ENCODE data around the gene IL22RA2.

The IL22RA2 gene

DNA sequence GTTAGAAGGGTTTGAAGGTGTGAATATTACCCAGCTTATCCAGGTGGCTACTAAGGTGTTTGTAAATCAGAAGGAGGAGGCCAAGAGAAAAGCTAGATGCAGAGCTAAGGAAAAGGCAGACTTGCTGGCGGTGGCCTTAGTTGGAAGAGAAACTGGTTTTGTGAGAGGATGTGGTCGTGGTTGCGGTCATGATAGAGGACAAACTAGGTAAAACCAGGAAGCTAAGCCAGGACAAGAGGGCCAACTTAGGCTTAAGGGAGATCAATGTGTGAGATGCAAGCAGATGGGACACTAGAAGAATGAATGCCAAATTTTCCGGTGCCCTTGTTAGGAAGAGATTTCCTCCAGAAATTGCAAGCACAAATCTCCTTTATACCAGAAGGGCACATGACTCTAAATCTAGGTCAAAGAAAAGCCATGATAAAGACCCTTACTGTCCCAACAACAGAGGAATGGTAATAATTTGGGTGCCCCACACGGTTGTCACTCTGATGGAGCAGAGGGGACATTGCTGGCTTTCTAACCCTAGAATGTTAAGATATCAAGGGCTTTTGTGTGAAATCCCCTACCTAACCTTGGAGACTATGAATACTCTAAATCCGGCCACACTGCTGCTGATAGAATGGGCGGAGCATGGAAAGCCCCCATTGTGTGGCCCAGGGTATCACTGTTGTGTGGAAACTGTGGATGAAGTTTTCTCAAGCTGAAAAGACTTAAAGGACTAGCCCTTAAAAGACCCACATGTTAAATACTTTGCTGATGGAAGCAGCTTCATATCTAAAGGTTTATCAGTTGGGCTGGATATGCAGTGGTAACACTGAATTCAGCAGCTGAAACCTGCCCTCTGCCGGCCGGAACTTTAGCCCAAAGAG lies 7.8 kb downstream of the IL22RA2 start:
- peak; percentile 70 for DNase-seq

DNA sequence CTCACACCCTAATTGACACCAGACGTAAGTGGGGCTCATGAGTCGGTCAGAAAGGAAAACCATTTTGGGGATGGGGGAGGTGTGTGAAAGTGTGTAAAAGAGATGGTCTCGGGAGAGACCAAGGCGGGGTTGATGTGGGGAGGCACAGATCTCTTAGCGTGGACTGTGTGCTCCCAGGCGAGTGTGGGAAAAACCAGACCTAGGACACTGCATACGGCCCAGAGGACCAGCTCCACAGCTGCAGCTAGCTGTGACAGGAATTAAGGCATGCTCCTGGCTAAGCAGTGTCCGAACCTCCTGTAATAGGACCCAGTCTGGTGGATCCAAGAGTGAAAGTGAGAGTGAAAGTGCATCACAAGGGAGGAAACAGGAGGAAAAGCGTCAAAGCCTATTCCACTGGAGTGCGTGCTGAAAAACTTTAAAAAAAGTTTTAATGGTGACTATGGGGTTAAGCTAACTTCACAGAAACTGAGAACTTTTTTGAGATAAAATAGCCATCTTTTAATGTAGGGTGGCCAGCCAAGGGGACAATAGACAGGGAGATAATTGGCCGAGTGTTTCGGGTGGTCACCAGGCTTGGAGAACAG lies 9.6 kb downstream of the IL22RA2 start:
- no peak for DNase-seq

DNA sequence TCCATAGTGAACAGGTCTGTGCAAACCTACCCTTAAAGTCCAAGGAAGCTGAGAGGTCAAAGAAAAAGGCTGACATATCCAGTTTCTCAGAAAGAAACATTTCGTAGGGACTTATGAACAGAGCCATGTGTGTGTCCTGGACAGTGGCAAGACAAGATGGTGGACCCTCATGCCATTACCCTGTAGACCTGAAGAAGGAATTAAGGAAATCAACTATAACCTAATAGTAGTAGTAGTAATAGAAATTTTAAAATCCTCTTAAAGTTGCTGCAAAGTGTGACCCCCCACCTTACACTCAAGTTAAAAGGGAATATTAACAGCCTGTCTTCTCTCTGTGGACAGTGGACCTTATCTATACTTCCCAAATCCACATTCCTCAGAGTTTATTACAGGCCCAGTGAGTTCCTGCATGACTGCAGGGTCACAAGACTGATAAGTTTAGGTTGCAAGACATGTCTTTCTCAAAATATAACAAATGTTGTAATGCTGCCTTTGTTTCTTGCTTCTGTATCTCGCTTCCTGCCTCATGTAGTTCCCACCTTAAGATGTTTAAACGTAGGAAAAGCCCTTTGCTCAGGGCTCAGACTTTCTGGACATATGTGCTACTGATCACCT lies 10.6 kb downstream of the IL22RA2 start:
- no peak for DNase-seq

DNA sequence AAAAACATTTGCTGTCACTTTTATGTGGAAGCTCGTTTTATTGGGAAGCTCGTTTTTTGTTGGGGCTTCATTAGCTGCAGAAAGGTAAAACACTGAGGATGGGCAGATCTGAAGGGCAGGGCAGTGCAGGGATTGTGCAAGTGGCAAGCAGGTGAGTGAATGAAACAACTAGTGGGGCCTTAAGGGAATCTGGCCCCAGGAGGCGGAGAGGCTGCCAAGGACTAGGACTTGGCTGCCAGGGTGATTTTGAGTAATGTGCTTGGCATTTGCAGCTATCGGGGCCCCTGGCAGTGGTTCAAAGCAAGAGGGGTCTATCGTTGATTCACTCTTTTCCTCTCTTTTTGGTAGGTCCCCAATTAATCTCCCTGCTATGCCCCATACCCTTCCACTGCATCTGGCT lies 11.5 kb downstream of the IL22RA2 start:
- no peak for DNase-seq

DNA sequence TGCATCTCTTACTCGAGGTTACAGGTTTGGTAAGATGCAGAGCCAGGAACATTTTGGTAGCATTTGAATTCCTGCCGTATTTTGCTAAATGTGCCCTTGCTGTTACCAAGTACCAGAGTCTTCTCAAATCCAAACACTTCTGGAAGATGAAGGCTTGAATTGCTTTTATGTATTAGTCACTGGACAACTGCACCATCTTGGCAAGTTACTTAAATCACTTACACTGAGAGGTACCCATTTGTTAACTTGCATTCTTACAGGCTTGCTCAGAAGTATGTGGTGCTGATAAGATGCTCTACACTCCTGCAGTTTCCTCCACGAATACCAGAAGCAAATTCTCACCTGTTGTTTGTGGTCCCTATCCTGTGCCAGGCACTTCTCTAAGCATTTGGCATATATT lies 12.7 kb downstream of the IL22RA2 start:
- no peak for DNase-seq

DNA sequence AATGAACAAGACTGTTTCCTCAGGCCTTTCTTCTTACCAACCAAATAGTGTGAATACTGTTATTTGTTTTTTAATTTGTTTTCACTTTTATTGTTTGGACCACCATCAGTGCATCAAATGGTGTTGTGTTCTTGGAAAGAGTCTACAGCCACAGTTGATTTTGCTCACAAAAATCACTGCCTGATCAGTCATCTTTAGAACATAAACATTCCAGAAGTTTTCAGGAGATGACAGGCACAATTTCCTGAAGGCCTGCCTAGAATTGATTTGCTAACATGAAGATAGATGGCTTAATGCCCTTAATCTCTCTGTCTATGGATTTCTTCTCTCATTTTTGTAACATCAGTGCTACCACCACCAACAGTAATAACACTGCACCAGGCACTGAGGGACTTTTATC lies 13.5 kb downstream of the IL22RA2 start:
- no peak for DNase-seq

DNA sequence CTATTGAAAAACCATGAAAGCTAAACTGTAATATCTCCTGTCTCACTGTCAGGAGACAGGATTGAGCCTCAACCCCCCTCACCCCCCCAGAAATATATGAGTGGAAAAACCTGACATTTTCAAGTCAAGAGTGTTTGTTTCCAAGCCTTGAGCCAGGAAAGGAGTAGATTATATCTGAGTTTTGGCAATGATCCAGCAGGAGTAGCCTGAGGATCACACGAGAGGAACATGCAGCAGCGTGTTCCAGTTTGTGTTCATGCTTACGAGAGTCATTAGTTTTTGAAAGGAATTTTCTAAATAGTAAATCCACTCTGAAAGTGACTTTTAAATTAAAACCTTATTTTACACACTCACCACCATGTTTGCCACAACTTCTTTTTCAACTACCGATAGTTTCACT lies 15.8 kb downstream of the IL22RA2 start:
- DNase-seq = no peak

DNA sequence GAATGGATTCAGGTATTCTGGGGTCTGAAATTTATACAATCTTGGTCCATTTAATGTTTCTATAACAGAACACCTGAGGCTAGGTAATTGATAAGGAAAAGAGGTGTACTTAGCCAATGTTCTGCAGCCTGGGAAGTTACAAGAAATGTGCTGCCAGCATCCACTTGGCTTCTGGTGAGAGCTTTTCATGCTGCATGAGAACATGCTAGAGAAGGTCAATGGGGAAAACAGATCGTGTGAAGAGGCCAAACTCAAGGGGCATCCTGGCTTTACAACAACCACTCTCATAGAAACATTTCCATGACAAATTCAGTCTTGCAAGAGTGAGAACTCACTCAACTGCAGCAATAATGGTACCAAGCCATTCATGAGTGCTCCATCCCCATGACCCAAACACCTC lies 16.8 kb downstream of the IL22RA2 start:
- DNase-seq = no peak

DNA sequence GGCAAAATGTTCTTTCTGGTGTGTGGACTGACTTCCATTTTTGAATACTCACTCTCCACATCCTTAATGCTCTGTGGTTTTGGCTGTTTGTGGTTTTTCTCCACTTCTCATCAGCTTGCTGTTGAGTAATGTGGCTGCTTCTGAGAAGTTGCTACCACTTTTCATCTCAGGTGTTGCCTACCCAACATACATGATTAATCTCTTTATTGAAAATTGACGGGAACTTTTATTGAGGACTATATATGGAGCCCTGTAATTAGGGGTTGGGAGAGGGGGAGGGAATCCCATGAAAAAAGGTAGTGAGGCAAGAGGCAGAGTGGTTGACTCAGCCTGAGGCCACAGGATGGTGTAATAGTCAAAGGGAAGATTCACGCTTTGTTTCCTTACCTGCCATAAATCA lies 17.6 kb downstream of the IL22RA2 start:
- peak; percentile 88 for DNase-seq

DNA sequence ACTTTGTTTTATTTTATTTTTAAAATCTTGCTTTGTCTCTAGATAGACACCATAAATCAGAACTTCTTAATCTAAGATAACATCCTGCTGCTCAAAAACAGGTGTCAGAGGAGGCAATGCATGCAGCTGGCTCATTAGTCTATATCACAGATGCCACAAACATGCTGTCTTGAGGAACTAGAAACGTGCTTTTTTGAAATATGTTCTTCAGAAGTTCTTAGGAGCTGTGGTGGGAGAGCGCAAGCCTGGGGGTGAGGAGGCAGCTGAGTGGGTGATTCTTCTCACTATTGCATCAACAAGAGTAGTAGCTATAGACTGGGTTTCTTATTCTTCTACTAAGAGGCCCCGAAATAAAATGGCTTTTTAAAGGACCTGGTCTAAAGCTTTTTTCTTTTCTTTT lies 23.4 kb downstream of the IL22RA2 start:
- DNase-seq = peak; percentile 50

DNA sequence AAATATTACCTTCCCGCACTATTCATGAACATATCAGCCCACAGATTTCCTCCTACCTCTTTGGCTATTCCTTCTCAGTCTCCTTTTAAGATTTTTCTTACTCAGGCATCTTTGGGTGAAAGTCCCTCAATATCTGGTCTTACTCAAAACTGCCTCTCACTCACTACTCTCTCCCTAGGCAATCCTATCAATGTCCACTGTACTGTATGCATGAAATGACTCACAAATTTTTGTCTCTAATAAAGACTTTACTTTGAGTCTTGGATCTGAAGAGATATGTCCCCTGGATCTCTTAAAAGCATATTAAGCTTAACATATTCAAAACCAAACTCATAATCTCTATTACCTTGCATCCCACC lies 24.4 kb downstream of the IL22RA2 start:
- no peak for DNase-seq

DNA sequence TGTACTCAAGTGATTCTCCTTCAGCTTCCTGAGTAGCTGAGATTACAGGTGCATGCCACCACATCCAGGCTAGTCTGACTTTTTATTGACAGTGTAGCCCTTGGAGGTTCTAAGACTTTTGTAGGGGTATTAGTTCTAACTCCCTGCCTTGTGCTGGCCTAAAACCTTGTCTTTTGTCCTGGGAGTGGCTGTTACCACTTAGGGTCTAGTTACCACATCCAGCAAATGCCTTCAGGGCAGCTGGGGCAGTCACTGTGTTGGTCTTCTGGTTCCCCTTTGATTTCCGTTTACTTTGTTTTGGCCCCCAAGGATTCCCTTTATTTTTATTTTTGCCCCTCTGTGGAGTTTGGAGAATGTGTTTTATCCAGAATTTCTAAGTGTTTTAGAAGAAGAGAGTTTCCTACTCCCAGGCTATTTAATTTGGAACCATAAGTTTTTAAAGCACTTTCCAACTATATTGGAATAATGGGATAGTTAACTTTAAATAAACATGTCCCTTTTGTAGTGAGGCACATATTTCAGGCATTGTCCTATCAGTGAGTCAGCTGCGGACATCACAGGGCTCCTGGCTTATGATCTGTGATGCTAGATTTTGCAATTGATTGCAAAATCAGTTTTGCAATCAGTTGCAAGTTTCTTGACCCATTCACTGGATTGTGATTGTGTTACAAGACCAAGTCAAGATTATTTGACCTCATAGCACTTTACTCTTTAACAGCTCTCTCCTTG lies 25.0 kb downstream of the IL22RA2 start:
- DNase-seq = peak; percentile 57

DNA sequence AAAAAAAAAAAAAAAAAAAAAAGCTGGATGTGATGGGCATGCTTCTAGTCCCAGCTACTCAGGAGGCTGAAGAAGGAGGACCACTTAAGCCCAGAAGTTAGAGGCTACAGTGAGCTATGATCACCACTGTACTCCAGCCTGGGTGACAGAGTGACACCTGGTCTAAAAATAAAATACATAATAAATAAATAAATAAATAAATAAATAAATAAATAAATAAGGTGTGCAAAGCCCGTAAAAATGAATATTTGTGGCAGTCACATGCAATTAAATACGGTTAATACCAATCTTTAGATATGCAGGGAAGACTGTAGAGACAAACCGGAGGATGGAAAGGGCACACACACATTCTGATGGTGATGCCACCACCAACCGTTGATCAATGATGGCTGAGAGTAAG lies 26.2 kb downstream of the IL22RA2 start:
- no peak for DNase-seq

DNA sequence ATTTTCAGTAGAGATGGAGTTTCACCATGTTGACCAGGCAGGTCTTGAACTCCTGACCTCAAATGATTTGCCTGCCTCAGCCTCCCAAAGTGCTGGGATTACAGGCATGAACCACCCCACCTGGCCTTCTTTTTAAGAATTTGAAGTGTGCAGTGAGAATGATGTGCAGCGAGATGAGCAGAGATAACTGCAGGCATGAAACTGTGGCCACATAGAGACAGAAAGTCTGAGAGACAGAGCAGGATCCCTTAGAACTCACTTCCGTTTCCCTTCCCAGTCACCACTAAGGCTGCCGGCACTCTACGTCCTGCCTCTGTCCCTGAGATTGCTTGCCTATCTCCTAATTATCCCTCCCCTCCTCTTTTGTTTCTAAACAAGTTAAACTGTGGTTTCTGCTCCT lies 27.2 kb downstream of the IL22RA2 start:
- DNase-seq = no peak

DNA sequence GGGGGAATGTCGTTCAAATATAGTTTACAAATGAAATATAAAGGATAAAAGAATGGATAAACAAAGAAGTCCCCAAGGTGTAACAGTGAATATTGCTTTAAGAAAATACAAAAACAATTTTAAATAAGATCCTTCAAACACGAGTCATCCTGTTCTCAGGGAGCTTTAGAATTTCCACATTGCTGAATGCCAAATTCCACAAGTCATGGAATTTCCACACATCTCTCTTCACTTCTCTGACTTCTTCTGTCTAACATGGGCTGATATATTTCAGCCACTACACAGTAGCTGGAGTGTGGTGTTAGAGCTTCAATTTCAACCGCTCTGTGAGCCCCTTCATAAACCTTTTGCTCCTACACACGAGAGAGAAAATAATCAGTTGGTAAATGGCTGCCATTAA lies 28.0 kb downstream of the IL22RA2 start:
- no peak for DNase-seq

DNA sequence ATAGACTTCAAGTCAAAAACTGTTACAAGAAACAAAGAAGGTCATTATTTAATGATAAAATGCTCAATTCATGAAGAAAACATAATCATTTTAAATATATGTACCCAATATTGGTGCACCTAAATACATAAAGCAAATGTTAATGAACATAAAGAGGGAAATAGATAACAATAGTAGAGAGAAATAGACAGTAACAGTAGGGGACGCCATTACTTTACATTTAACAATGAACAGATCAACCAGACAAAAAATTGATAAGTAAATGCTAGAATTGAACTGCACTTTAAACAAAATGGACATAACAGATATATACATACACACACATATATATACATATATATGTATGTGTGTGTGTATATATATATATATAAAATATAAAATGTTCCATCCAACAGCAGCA lies 37.4 kb downstream of the IL22RA2 start:
- DNase-seq = peak; percentile 57

DNA sequence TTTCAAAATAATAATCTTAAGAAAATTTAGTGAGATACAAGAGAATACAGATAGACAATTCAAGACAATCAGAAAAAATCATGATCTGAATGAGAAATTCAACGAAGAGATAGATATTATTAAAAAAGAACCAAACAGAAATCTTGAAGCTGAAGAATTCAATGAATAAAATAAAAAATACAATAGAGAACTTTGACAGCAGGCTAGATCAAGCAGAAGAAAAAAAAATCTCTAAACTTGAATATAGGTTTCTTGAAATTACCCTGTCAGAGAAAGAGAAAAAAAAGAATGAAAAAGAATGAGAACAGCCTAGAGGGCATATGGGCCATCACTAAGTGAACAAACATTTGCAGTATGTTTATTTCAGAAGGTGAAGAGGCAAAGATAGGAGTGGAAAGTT lies 39.0 kb downstream of the IL22RA2 start:
- DNase-seq = no peak

DNA sequence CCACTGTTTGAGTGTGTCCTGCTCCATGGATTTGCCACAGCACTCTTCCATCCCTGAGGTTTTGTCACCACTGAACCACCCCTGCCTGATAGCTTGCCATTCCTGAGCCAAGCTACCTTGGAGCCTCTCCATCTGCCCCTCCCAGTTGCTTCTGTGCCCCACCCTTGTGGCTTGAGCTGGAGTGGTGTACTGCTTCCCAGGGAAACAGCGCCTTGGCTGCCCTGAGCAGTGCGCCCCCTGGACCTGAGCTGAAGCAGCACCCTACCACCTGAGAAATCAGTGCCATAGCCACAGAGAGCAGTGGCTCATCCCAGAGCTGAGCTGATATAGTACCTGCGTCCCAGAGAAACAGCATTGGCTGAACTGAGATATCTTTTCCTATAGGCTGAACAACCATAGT lies 40.3 kb downstream of the IL22RA2 start:
- no peak for DNase-seq

DNA sequence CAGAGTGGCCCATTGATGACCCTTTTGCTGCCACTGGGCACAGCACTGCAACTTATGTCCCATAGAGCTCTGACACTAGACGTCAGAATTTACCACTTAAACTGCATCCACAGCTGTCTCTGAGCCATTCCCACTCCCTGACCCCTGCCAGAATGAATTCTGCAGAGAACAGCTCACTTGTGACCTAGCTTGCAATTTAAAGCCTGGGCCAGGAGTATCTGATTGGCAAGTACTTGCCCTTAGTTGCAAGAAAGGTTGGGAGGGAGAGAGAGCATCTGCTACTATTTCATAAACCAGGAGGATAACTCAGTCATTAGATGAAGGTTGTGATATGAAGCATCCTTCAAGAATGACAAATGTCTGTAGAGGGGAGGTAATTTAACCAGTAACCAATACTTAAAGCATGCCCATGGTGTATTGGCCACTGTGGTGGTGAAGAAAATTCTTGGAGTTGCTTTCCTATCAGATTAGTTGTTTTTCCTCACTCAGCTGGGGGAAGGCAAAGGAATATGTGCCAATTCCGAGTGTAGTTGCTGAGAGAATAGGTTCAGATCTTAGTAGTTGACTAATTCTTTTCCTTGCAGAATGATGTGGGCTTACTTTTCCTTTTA lies 46.5 kb downstream of the IL22RA2 start:
- DNase-seq = no peak

DNA sequence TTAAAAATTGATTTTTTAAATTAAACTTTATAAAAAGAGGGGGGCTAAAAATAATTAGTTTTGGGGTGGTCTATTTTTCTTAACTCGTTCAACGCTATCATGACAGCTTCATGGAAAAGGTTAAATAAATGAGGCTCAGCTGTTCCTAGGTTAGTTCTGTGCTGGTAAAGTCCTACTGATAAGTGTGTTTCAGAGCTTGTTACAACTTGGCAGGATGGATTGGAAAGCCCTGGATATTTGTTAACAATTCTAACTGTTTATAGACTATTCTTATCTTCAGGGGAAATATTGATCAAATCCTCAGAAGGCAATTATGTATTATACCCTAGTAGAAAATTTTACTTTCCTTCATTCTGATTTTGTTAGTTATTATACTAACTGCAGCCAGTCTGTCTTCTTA lies 50.4 kb downstream of the IL22RA2 start:
- no peak for DNase-seq

DNA sequence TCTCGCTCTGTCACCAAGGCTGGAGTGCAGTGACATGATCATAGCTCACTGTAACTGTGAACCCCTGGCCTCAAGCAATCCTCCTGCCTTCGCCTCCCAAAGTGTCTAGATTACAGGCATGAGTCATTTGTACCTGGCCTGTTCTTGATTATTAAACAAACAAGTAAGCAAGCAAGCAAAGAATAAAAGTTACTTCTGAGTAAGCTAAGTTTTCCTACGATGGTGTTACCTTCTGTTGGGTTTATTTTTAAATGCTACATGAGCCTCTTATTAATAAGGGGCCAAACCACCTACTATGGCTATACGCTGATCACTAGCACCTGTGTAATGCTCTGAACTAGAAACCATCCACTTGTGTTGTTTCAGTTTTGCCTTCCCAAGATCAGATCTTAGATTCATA lies 50.8 kb downstream of the IL22RA2 start:
- no peak for DNase-seq

DNA sequence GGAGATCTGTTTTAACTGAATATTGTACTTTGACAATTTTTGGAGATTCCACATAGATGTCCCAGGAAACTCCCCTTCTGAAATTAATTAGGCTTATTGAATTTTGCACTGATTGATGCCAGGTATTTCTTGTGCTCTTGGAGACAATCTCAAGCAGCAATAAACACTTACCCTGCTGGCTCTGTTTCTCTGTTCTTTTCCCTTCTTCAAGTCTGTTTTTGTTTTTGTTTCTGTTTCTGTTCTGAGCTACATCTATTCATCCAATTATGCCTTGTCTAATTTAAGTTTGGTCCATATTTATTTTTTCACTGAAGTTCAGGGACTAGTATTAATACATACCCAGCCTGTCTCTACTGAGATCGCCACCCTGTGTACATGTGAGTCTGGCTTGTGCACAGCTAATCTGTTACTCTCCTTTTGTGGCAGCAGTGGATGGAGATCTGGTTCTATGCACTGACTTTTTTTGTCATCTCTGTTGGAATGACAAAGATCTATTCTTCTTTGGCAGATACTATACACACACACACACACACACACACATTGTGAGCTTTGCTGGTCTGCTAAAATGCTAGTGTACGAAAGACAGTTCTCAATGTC lies 51.9 kb downstream of the IL22RA2 start:
- no peak for DNase-seq

DNA sequence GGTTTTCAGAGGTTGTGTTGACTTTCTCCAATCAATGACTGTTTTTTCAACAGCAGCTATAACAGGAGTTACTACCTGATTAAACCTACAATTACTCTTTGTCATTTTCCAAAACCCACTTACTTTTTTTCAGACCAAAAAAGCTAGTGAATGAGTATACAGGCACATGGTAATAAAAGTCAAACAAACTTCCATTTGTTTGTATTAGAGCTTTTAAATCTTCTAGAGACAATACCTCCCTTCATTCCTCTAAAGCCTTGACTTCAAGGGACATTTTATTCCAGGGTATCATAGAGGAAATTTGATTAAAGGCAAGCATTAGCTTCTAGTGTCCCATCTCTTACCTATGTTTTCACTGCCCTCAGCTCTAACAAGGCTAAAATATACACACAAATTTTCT lies 52.7 kb downstream of the IL22RA2 start:
- DNase-seq = no peak

Data from hematopoietic multipotent progenitor cell treated with erythropoietin and hydrocortisone succinate and interleukin-3 and kit ligand, for 4 days (in vitro differentiated cells).